IPS-NIHi11 (cell line): Measurements from ENCODE around the gene BEND7.
"Not testable (repeated sequence)": the region's sequence is repeated elsewhere in the genome, so short reads cannot be mapped to it uniquely, and the experiment has no call there.

Experiments
- DNase-seq: peaks from one replicate; pipeline ENCODE4 v3.0.0; 2012; ENCODE audit warnings: mixed read lengths, low spot score

BEND7 gene, protein sequence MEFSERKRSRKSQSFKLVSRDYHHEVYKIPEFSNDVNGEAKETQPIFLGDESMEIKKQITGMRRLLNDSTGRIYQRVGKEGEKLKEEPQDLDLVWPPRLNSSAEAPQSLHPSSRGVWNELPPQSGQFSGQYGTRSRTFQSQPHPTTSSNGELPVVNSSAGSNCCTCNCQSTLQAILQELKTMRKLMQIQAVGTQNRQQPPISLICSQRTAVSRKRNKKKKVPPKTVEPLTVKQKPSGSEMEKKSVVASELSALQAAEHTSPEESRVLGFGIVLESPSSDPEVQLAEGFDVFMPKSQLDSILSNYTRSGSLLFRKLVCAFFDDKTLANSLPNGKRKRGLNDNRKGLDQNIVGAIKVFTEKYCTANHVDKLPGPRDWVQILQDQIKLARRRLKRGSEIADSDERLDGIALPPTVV

DNA sequence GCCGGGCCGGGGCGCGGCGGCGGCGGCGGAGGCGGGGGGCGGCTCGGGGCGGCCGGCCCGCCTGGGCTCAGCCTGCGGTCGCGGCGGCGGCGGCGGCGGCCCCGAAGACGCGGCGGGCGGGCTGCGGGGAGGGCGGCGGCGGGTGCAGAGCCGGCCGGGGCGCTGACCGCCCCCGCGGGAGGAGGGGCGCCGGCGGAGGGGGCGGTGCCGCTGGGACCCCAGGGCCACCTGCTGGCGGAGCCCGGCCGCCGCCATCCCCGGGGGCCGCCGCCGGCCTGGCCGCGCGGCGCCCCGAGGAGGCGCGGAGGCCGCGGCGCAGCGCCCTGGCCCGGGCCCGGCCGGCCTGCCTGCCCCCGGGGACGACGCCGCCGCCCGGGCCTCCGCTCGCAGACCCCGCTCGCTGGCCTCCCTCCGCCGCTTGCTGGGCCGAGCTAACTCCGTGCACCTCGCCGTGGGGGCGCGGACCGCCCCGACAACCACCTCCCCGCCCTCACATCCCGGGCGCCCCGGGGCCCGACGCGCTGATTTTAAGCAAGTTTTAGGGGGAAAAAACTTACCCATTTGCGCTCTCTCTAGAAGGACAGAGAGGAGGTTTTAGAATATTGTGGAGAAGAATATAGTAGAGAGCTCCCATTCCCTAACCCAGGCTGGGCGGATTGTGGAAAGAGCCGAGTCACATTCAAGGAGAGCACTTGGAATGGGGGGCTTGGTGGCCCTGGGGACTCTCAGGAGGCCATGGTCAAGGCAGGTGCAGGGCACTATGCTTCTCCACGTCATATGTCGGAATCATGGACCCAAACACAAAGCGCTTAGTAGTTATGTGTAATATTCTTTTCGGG is at the start of gene BEND7:
Gene BEND7, minus strand, starts transcription at position 140 of the 839 bp plus-strand sequence. CDS start 481 bp downstream, outside the sequence.
- DNase-seq = peak; percentile 86

DNA sequence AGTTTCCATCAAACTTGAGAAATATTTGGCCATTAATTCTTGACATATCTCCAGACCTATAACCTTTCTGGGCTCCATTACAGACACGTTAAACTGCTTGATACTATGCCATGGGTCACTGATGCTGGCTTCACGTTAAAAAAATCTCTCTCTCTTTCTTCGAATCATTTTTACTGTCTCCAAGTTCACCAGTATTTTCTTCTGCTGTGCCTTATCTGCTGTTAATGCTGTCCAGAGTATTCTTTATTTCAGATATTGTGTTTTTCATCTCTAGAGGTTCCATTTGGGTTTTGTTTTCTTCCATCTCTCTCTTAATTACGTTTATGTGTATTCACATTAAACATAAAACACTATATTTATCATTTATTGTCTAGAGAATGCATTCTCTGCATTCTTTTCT is 45.1 kb upstream of the BEND7 start:
- DNase-seq = no peak

DNA sequence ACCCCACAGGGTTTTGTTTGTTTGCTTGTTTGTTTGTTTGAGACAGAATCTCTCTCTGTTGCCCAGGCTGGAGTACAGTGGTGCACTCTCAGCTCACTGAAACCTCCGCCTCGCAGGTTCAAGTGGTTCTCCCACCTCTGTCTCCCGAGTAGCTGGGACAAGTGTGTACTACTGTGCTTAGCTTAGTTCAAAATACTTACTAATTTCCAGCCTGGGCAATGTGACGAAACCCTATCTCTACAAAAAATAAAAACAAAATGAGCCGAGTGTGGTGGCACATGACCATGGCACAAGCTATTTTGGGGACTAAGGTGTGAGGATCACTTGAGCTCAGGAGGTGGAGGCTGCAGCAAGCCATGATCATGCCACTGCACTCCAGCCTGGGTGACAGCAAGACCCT is 42.7 kb upstream of the BEND7 start:
- DNase-seq = no peak

DNA sequence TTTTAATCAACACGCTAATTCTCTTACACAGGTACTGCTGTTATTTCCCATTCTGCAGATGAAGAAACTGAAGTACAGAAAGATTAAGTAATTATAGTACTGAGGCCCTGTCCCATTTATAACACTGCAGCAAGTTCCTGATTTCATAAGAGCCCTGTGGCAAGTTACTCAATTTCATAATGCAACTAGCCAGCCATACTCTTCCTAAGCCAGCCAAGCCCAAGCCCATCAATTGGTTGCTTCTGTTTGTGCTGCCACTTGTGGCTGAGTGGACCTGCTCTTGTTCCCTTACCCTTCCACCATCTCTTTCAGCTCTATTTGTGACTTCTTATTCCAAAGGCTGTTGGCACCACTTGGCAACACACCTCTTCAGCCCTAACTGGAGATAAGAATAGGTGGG is 38.2 kb upstream of the BEND7 start:
- no peak for DNase-seq

DNA sequence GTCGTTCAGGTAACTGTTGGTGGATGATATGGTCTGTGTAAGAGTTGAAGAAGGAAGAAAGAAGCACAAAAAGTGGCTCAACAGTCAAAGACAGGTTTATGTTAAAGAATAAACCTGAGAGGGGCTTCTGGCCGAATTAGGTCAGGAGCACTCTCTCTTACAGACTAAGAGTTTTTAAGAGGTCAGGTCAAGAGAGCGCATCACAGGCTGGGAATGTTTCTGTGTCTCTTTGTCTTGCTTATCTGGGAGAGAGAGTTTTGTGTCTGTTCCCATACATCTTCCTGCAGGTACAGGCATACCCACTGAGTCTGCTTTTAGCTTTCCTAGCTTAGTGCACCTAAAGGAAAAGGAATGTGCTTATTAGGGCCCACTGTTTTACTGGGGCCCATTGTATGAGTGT is 35.8 kb upstream of the BEND7 start:
- DNase-seq = no peak

DNA sequence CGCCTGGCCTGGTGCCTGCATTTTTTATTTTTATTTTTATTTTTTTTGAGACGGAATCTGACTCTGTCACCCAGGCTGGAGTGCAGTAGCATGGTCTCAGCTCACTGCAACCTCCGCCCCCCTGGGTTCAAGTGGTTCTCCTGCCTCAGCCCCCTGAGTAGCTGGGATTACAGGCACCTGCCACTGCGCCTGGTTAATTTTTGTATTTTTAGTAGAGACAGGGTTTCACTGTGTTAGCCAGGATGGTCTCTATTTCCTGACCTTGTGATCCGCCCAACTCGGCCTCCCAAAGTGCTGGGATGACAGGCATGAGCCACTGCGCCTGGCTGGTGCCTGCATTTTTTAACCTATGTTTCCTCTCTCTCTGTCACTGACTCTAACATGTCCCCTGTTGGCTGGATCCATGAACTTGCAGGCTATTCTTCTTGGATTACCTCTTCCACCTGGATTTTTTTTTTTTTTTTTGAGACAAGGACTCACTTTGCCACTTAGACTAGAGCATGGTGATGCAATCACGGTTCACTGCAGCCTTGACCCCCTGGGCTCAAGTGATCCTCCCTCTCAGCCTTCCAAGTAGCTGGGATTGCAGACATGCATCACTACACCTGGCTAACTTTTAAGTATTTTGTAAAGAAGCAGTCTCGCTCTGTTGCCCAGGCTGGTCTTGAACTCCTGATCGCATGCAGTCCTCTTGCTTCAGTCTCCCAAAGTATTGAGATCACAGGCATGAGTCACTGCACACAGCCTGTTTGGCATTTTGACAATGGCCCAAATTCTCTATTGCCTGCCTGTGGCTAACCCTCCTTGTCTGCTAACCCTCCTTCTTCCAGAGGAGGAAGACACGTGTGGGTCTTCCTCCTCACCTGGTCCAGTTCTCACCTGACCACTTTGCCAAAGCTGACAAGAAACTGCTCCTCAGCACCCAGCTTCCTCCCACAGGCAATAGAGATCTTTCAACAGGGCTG is 34.9 kb upstream of the BEND7 start:
- DNase-seq = no peak

DNA sequence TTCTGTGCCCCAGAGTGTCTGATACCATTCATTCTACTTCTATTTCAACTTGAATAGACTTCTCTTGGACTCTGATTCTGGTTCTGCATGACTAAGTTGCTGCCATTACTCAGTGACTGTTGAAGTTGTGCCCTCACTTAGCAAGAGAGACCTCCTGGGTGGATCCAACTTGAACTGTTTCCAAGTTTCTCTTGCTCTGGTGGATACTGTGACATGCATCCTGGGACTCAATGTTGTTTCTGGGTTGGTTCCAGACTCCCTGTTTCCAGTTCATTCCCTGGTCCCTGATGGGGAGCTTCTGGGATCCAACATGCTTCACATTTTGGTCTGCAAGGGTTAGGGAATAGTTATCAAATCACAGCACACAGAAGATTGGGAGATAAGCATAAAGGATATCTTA is 31.8 kb upstream of the BEND7 start:
- peak; percentile 51 for DNase-seq

DNA sequence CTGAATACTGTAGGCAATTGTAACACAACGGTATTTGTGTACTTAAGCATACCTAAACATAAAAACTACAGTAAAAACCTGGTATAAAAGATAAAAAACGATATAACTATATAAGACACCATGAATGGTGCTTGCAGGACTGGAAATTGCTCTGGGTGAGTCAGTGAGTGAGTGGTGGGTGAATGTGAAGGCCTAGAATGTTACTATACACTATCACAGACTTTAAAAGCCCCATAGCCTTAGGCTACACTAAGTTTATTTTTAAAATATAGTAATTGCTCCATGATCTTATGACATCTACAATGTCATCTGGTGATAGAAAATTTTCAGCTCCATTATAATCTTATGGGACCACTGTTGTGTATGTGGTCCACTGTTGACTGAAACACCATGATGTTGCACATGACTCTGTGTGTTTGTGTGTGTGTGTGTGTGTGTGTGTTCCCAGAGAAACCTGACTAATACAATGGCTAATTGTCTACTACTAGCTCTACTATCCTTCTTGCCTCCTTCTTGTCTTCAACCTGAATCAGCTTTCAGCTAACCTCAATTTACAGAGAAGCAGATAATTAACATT is 30.4 kb upstream of the BEND7 start:
- DNase-seq = no peak

DNA sequence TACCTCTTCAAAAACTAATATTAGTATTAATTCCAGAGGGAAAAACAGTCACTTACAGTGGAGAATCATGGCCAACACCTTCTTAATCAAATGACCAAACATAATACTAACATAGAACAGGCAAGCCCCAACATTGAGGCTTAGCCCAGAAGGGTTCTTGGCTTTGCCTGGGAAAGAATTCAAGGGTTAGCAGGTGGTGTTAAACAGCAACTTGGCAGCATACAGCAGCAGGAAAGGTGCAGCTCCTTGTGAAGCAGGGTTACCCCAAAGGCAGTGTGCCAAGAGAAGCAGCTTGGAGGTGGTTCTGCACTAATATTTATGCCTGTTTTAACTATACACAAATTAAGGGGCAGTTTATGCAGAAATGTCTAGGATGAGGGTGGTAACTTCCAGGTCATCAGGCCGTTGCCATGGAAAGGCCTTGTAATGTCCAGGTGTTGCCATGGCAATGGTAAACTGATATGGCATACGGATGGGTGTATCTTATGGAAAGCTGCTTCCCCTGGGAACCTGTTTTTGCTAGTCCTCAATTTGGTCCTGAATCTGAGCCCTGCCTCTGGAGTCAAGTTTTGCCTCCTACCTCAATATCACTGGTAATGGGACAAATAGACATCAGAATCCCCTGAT is 27.2 kb upstream of the BEND7 start:
- DNase-seq = no peak

DNA sequence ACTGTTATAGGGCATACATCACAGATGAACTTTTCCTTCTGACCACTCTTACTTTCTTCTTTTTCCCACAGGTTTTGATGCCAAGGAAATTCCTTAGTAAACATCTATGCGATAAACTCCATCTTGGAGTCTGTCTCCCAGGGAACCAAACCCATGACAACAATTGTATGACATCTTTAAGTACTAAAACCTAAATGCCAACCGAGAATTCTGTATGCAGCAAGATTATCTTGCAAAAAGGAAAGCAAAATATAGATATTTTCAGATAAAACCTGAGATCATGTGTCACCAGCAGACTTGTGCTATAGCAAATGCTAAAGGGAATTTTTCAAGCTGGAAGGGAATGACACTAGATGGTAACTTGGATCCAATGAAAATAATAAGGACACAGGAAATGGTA is 22.0 kb upstream of the BEND7 start:
- no peak for DNase-seq

DNA sequence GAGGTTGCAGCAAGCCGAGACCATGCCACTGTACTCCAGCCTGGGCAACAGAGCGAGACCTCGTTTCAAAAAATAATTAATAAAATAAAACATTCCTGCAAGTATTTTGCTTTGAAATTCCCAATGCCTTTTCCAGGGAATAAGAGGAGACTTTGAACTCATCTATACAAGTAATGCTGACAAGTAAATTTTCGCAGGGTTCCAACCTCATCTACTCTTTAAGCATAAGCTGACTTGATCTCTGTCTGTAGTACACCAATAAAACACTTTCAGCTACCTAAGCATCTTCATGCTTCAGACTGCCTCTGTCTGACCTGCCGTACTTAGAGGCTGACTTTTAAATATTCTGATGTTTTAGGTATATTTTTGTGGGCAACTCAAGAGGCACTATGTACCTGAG is 13.7 kb upstream of the BEND7 start:
- DNase-seq = no peak

DNA sequence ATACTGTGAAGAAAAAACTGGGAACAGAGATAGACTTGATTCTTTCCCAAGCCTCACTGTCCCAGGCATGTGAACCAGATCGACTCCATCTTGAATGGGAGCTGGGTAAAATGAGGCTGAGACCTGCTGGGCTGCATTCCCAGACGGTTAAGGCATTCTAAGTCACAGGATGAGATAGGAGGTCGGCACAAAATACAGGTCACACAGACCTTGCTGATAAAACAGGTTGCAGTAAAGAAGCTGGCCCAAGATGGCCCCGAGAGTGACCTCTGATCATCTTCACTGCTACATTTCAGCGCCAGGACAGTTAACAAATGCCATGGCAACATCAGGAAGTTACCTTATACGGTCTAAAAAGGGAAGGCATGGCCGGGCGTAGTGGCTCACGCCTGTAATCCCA is 9.2 kb upstream of the BEND7 start:
- not testable (repeated sequence) for DNase-seq

DNA sequence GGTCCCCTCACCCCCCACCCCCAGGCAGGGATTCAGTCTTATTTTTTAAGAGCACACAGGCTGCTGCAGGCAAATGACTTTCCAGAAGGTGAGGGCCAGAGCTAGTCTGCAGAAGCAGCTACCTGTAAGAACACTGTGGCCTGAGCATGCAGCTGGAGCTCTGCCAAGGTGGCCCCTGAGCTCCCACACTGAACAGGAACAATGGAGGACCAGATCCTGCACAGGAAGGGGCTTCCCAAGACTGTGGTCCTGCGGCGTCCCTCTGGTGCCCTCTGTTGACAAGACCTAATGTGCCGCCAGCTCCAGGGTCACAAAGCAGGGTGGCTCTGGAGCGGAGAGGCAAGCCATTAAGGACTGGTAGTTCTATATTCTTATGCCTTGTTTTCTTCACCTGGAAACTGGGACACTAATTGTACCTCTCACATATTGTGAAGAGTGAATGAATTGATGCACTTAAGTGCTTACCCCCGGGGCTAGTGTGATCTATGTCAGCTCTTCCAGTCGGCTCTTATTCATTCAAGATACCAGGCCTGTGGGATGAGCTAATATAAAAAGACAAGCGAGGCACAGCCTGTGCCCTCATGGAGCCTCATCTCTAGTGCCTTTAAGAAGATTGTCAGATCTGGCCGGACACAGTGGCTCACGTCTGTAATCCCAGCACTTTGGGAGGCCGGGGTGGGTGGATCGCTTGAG is 8.0 kb upstream of the BEND7 start:
- DNase-seq = peak; percentile 84

DNA sequence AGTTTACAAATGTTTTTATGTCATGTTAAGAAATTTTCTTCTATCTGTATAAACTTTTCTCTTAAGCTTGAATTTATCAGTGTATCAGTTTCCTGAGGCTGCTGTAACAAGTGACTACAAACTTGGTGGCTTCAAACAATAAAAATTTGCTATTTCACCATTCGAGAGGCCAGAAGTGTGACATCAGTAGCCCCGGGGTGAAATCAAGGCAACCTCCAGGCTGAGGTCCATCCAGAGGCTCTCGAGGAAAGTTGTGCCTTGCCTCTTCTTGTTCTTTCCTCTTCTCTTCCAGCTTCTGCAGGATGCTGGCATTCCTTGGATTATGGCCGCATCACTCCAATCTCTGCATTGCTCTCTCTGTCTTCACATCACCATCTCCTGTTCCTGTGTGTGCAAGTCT is 6.5 kb upstream of the BEND7 start:
- no peak for DNase-seq

DNA sequence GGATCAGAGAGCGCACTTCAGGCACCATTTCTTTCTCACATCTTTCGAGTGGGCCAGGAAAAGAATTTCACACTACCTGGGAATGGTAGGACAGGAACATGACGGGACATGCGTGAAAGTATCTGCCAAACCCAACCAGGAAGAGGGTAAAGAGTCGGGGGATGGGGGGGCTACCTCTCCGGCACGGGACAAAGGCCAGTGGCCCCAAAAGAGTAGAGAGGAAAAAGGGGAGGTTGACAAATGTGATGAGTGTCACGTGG is 830 bp upstream of the BEND7 start:
- no peak for DNase-seq

DNA sequence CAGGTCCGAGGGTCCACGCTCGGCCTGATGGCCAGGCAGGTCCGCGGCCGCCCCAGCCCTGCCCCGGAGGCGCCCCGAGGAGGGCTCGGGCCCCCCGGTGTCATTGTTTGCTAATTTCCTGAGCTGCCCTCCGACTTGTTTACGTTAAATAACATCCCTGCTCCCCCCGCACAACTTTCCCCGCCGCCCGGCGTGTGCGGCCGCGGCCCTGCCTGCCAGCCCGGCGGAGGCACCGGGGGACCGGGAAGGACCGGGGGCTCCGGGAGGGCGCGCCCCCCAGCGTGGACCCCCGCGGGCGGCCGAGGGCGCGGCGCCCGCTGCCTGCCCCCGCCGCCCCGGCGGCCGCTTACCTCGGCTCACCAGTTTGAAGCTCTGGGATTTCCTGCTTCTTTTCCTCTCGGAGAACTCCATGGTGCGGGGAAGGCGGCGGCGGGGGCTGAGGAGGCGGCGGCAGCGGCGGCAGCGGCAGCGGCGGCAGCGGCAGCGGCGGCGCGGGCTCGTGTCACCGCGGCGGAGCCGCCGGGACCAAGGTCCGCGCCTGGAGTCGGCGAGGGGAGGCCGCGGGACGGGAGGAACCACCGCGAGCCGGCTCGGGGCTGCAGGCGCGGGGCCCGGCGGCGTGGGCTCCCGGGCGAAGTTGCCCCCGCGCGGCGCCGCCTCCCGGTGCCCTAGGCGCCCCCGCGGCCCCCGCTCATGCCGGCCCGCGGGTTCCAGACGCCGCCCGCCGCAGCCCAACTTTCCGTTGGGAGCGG is 515 bp downstream of the BEND7 start:
- DNase-seq = peak; percentile 70

DNA sequence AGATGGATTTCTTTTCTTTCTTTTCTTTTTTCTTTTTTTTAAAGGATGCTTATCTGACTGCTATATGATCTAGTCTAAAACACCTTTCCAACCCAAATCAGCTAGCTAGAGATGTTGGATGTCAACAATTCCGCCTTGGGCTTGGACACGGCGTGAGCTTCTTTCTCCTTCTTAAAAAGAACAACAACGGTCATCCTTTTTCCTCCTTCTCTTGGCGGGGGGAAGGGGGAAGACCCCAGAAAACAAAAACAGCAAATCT is 1.0 kb downstream of the BEND7 start:
- no peak for DNase-seq

DNA sequence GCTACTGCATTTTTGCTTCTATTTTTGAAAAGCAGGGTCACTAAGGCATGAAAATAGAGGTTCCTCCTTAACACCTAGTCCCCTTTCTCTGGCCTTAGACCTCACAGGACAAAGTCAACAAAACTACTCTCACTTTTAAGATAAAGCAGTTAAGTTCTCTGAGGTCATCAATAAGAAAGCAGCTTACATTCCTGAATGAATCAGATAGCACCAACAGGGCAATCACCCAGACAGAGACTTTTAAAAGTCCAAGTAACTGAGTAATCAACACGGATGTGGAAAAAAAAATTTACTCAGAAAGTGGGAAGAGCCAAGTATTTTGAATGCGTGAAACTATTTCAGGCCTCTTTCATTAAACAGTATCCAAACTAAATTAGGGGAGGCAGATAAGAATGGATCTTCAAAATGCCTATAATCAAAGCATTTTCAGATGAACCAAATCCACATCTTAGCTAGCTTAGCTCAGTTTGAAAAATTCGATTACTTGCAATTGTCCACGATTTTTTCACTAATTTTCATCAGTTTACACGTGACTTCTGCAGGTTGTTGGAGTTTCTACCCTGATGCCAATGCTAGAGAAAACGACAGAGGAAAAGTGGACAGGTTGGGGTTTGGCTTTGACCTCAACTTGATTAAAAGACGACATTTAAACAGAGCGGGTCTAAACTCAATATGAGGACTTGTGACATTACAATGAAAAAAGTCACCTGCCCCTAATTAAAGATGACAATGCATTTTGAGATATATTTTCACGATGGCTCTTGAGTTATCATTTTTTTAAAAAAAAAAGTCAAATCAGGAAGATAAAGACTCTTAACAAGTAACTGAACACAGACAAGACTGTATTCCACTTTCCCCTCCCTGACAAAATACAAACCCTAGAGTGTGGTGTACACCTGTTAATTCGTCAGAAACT is 1.6 kb downstream of the BEND7 start:
- DNase-seq = peak; percentile 33

DNA sequence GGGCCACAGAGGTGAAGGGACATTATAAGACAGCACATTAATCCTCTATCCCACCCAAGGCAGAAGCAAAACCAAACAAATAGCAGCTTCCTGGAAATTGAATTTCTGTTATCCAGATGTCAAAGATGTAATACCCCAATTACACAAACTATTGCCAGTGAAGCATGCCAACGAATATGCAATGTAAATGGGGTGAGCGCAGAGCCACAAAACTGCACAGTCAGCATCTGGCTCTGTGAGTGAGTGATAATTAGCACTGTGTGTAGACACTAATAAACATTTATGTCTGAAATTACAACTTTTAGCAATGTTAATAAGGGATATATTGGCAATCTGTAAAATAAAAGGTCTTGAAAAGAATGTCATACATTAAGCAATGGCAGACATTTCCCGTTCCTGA is 3.2 kb downstream of the BEND7 start:
- DNase-seq = no peak
